Karpas-422 (cell line): ENCODE data around the gene SKI. TPM values are rescaled to one million over a fixed set of nuclear protein-coding genes. Genes with fewer than 3 reads are reported as not detected.

ENCODE experiments used
- DNase-seq: peaks from one replicate; pipeline ENCODE4 v3.0.0-alpha.2; 2015
- H2AFZ ChIP-seq: fragments of 200-600 bp; sonication (generic); 2 replicates; pipeline ENCODE4 v1.6.1; 2014; ENCODE audit warnings: antibody characterized with exemption, low read length, mixed read lengths
- H3K27ac ChIP-seq: fragments of 200-600 bp; sonication (generic); 2 replicates; pipeline ENCODE4 v1.5.1; 2014; ENCODE audit warnings: mild to moderate bottlenecking, low read length, moderate library complexity
- H3K27me3 ChIP-seq: fragments of 200-600 bp; sonication (generic); 2 replicates; pipeline ENCODE4 v1.6.1; 2014; ENCODE audit warnings: low read length, mixed read lengths
- H3K36me3 ChIP-seq: fragments of 200-600 bp; sonication (generic); 2 replicates; pipeline ENCODE4 v1.6.1; 2014; ENCODE audit warnings: low read length, mixed read lengths; ENCODE audit not compliant: insufficient read depth
- H3K4me1 ChIP-seq: fragments of 200-600 bp; sonication (generic); 2 replicates; pipeline ENCODE4 v1.6.1; 2014; ENCODE audit warnings: mild to moderate bottlenecking, low read length, mixed read lengths
- H3K4me2 ChIP-seq: fragments of 200-600 bp; sonication (generic); 2 replicates; pipeline ENCODE4 v1.6.1; 2014; ENCODE audit warnings: low read length, low read depth, mild to moderate bottlenecking; ENCODE audit not compliant: poor library complexity, severe bottlenecking
- H3K4me3 ChIP-seq: fragments of 200-600 bp; sonication (generic); 2 replicates; pipeline ENCODE4 v1.5.1; 2014; ENCODE audit warnings: mild to moderate bottlenecking, antibody characterized with exemption, low read length, mixed read lengths
- H3K79me2 ChIP-seq: fragments of 200-600 bp; sonication (generic); 2 replicates; pipeline ENCODE4 v1.6.1; 2014; ENCODE audit warnings: mild to moderate bottlenecking, low read length, mixed read lengths
- H3K9ac ChIP-seq: fragments of 200-600 bp; sonication (generic); 2 replicates; pipeline ENCODE4 v1.6.0; 2014; ENCODE audit warnings: low read length
- H3K9me2 ChIP-seq: fragments of 200-600 bp; sonication (generic), shearing (Covaris generic); replicated peaks from 2 replicates; pipeline ENCODE4 v1.6.0; 2014; ENCODE audit warnings: mild to moderate bottlenecking, low read length, moderate library complexity; ENCODE audit not compliant: insufficient read depth
- H3K9me3 ChIP-seq: fragments of 300-700, 200-600 bp; sonication (generic); 2 replicates; pipeline ENCODE4 v1.6.1; 2014; ENCODE audit warnings: low read length, mixed read lengths
- H4K20me1 ChIP-seq: fragments of 200-600 bp; sonication (generic); 2 replicates; pipeline ENCODE4 v1.6.1; 2014; ENCODE audit warnings: mild to moderate bottlenecking, antibody characterized with exemption, low read length, low read depth; ENCODE audit not compliant: insufficient read depth
- total RNA-seq: library from RNA; depleted of rRNA; stranded (reverse); fragments of >200 nt; shearing (Covaris generic); gene quantifications from 2 replicates; pipeline ENCODE4 v1.2.3, GENCODE V29; 2014; ENCODE audit warnings: low replicate concordance

The SKI gene
- total RNA-seq, 1 experiment from 2014 or later: 1.7 TPM

- Histone ChIP-seq H4K20me1 (peaks cover 15% of the 10 kb centered on the region; the same call in 1 of the 2 replicates), H3K79me2 (no peaks in the 10 kb centered on the region), H3K9me3 (no peaks in the 10 kb centered on the region), H3K4me1 (peaks cover 2% of the 10 kb centered on the region), H3K27me3 (no peaks in the 10 kb centered on the region), H3K9me2 (no peaks in the 10 kb centered on the region), H3K4me3 (no peak overlapping the region), H3K4me2 (no peak overlapping the region), H3K36me3 (no peaks in the 10 kb centered on the region), H2AFZ (no peak overlapping the region), H3K9ac (no peak overlapping the region), H3K27ac (no peak overlapping the region)
- no peak for DNase-seq
These were observed 78.2 kb downstream of the SKI start for GRCh38 chr1:2306151-2306978.

GRCh38 chr1:2307064-2307605 lies 79.0 kb downstream of the SKI start:
- H4K20me1 ChIP-seq: peaks cover 8% of the 10 kb centered on the region; the same call in 1 of the 2 replicates
- H2AFZ ChIP-seq: no peak overlapping the region
- no peak overlapping the region for H3K27ac ChIP-seq
- H3K9me2 ChIP-seq: no peaks in the 10 kb centered on the region
- H3K9me3 ChIP-seq: no peaks in the 10 kb centered on the region
- no peaks in the 10 kb centered on the region for H3K36me3 ChIP-seq
- H3K4me3 ChIP-seq: no peak overlapping the region
- no peak overlapping the region for H3K4me2 ChIP-seq
- H3K4me1 ChIP-seq: no peaks in the 10 kb centered on the region
- H3K27me3 ChIP-seq: no peaks in the 10 kb centered on the region
- no peak overlapping the region for H3K9ac ChIP-seq
- no peak for DNase-seq
- H3K79me2 ChIP-seq: no peaks in the 10 kb centered on the region

GRCh38 chr1:2307972-2308371 lies 79.9 kb downstream of the SKI start:
- no peaks in the 10 kb centered on the region for H3K79me2 ChIP-seq
- H3K27ac ChIP-seq: no peak overlapping the region
- H3K27me3 ChIP-seq: no peaks in the 10 kb centered on the region
- no peak overlapping the region for H3K9ac ChIP-seq
- no peak for DNase-seq
- no peaks in the 10 kb centered on the region for H3K9me2 ChIP-seq
- H4K20me1 ChIP-seq: peaks cover 7% of the 10 kb centered on the region; the same call in 1 of the 2 replicates
- H3K4me1 ChIP-seq: no peaks in the 10 kb centered on the region
- H3K36me3 ChIP-seq: no peaks in the 10 kb centered on the region
- H3K4me3 ChIP-seq: no peak overlapping the region
- H3K4me2 ChIP-seq: no peak overlapping the region
- no peak overlapping the region for H2AFZ ChIP-seq
- no peaks in the 10 kb centered on the region for H3K9me3 ChIP-seq

- H4K20me1 ChIP-seq: 0 out of 2 replicates have a peak, but pooled peaks cover 2% of the 10 kb centered on the region
- no peaks in the 10 kb centered on the region for H3K4me1 ChIP-seq
- H3K36me3 ChIP-seq: no peaks in the 10 kb centered on the region
- no peak overlapping the region for H3K9ac ChIP-seq
- no peak overlapping the region for H3K27ac ChIP-seq
- no peak overlapping the region for H3K4me3 ChIP-seq
- no peak overlapping the region for H3K4me2 ChIP-seq
- no peak overlapping the region for H2AFZ ChIP-seq
- H3K27me3 ChIP-seq: no peaks in the 10 kb centered on the region
- H3K9me2 ChIP-seq: no peaks in the 10 kb centered on the region
- DNase-seq: no peak
- H3K9me3 ChIP-seq: no peaks in the 10 kb centered on the region
- no peaks in the 10 kb centered on the region for H3K79me2 ChIP-seq
These were observed 80.7 kb downstream of the SKI start for GRCh38 chr1:2308844-2309243.

GRCh38 chr1:2310332-2311183 lies 82.4 kb downstream of the SKI start:
- no peak overlapping the region for H3K4me3 ChIP-seq
- H3K9me2 ChIP-seq: no peaks in the 10 kb centered on the region
- no peaks in the 10 kb centered on the region for H3K4me1 ChIP-seq
- H3K79me2 ChIP-seq: no peaks in the 10 kb centered on the region
- no peaks in the 10 kb centered on the region for H3K9me3 ChIP-seq
- H3K36me3 ChIP-seq: no peaks in the 10 kb centered on the region
- H3K9ac ChIP-seq: no peak overlapping the region
- H3K27me3 ChIP-seq: no peaks in the 10 kb centered on the region
- no peak overlapping the region for H3K27ac ChIP-seq
- no peak overlapping the region for H3K4me2 ChIP-seq
- DNase-seq: no peak
- 0 out of 2 replicates have a peak, but pooled peaks cover 2% of the 10 kb centered on the region for H4K20me1 ChIP-seq
- H2AFZ ChIP-seq: no peak overlapping the region

GRCh38 chr1:2311184-2312032 lies 83.3 kb downstream of the SKI start:
- Histone ChIP-seq H3K9me2 (no peaks in the 10 kb centered on the region), H3K79me2 (no peaks in the 10 kb centered on the region), H3K4me3 (no peak overlapping the region), H2AFZ (no peak overlapping the region), H3K9ac (no peak overlapping the region), H3K27ac (no peak overlapping the region), H4K20me1 (0 out of 2 replicates have a peak, but pooled peaks cover 2% of the 10 kb centered on the region), H3K4me2 (no peak overlapping the region), H3K4me1 (no peaks in the 10 kb centered on the region), H3K9me3 (no peaks in the 10 kb centered on the region), H3K36me3 (no peaks in the 10 kb centered on the region), H3K27me3 (no peaks in the 10 kb centered on the region)
- DNase-seq: peak; percentile 74

- Histone ChIP-seq H3K27me3 (no peaks in the 10 kb centered on the region), H3K9me3 (no peaks in the 10 kb centered on the region), H3K4me1 (no peaks in the 10 kb centered on the region), H4K20me1 (0 out of 2 replicates have a peak, but pooled peaks cover 2% of the 10 kb centered on the region), H3K36me3 (no peaks in the 10 kb centered on the region), H3K9ac (no peak overlapping the region), H3K9me2 (no peaks in the 10 kb centered on the region), H3K27ac (no peak overlapping the region), H3K4me2 (no peak overlapping the region), H3K79me2 (no peaks in the 10 kb centered on the region), H2AFZ (no peak overlapping the region), H3K4me3 (no peak overlapping the region)
- no peak for DNase-seq
These were observed 84.0 kb downstream of the SKI start for GRCh38 chr1:2312160-2312514.
